H1 (cell line): Measurements from ENCODE around the gene SND1. TPM values are rescaled to one million over a fixed set of nuclear protein-coding genes. Genes with fewer than 3 reads are reported as not detected.

Experiments
- CTCF ChIA-PET: fragments of 300-600 bp; sonication (Branson Sonifier 250); formaldehyde crosslinking; loops from one replicate; lab custom pipeline; 2021; ENCODE audit not compliant: partially characterized antibody; lab: Charles Lee
- POLR2A ChIA-PET: fragments of 300-600 bp; sonication (Branson Sonifier 250); formaldehyde crosslinking; loops from one replicate; lab custom pipeline; 2021; ENCODE audit warnings: inconsistent platforms; ENCODE audit not compliant: partially characterized antibody; lab: Charles Lee
- DNase-seq, 2 experiments: peaks; one replicate each; pipeline versions ENCODE4 v3.0.0 to v3.0.0-alpha.2; 2010 to 2022; ENCODE audit warnings: low spot score in 2 of 2, low read depth in 1 of 2, mixed read lengths in 1 of 2
- FAIRE-seq: peaks from 2 replicates; lab custom pipeline; 2011; peaks lifted over from hg19 to GRCh38; lab: Jason Lieb, UNC
- H2AFZ ChIP-seq: 2 replicates; pipeline ENCODE4 v1.8.1; 2012; ENCODE audit warnings: low read length, inconsistent platforms
- H2AK5ac ChIP-seq: 2 replicates; pipeline ENCODE4 v1.6.1; 2013; ENCODE audit warnings: low read depth, low read length
- H2BK120ac ChIP-seq: replicated peaks from 2 replicates; pipeline ENCODE3; 2013; ENCODE audit warnings: low read depth, low read length, inconsistent platforms
- H2BK12ac ChIP-seq: 2 replicates; pipeline ENCODE4 v1.6.1; 2013; ENCODE audit warnings: low read depth, low read length
- H2BK15ac ChIP-seq: 2 replicates; pipeline ENCODE4 v1.6.1; 2013; ENCODE audit warnings: low read length
- H2BK20ac ChIP-seq: 2 replicates; pipeline ENCODE4 v1.6.1; 2013; ENCODE audit warnings: low read length
- H2BK5ac ChIP-seq: 2 replicates; pipeline ENCODE4 v1.6.1; 2013; ENCODE audit warnings: low read depth, low read length
- H3K14ac ChIP-seq: 2 replicates; pipeline ENCODE4 v1.6.1; 2013; ENCODE audit warnings: inconsistent platforms; ENCODE audit not compliant: insufficient read length
- H3K18ac ChIP-seq: 2 replicates; pipeline ENCODE4 v1.6.1; 2013; ENCODE audit warnings: low read length; ENCODE audit errors: extremely low read depth
- H3K23ac ChIP-seq: 2 replicates; pipeline ENCODE4 v1.6.1; 2013; ENCODE audit warnings: inconsistent platforms; ENCODE audit not compliant: insufficient read length
- H3K23me2 ChIP-seq: 2 replicates; pipeline ENCODE4 v1.6.1; 2013; ENCODE audit warnings: low read depth, low read length
- H3K27ac ChIP-seq: 2 replicates; pipeline ENCODE4 v1.6.1; 2011; ENCODE audit warnings: low read depth, low read length, inconsistent platforms
- H3K27me3 ChIP-seq, 4 experiments: replicated peaks in 1 of 4; 1 replicate in 1 of 4; 2 replicates in 3 of 4; pipeline versions ENCODE4 v1.6.1 to v1.8.1; 2011 to 2013; ENCODE audit warnings: low read length in 3 of 4, mild to moderate bottlenecking in 3 of 4, inconsistent platforms in 2 of 4, mixed read lengths in 2 of 4, moderate library complexity in 1 of 4; ENCODE audit not compliant: control insufficient read depth in 3 of 4, insufficient read depth in 3 of 4; ENCODE audit errors: extremely low read depth in 1 of 4
- H3K36me3 ChIP-seq, 4 experiments: 2 replicates each; pipeline versions ENCODE4 v1.6.1 to v1.8.1; 2011 to 2013; ENCODE audit warnings: mild to moderate bottlenecking in 4 of 4, low read length in 3 of 4, moderate library complexity in 2 of 4, control low read depth in 1 of 4, inconsistent platforms in 1 of 4; ENCODE audit not compliant: insufficient read depth in 4 of 4, control insufficient read depth in 2 of 4
- H3K4ac ChIP-seq: replicated peaks from 2 replicates; pipeline ENCODE3; 2013; ENCODE audit warnings: low read length, low read depth, mixed read lengths, inconsistent platforms; ENCODE audit not compliant: insufficient read length
- H3K4me1 ChIP-seq, 4 experiments: replicated peaks in 1 of 4; 1 replicate in 1 of 4; 2 replicates in 3 of 4; pipeline versions ENCODE4 v1.6.1 to v1.8.1; 2011 to 2013; ENCODE audit warnings: low read length in 3 of 4, inconsistent platforms in 2 of 4, mixed read lengths in 1 of 4; ENCODE audit not compliant: insufficient read depth in 4 of 4, control insufficient read depth in 3 of 4
- H3K4me2 ChIP-seq, 2 experiments: 2 replicates each; pipeline versions ENCODE4 v1.6.1 to v1.8.1; 2011 to 2013; ENCODE audit warnings: low read depth in 2 of 2, low read length in 2 of 2, control low read depth in 1 of 2, inconsistent platforms in 1 of 2, mild to moderate bottlenecking in 1 of 2; ENCODE audit not compliant: insufficient read depth in 1 of 2
- H3K4me3 ChIP-seq, 4 experiments: fragments of 200-600, 300-600 bp in 1 of 4; sonication (generic), shearing (Covaris generic), sonication (Bioruptor Twin) in 1 of 4; 2 replicates each; pipeline versions ENCODE4 v1.5.1 to v1.8.1; 2011 to 2016; ENCODE audit warnings: low read length in 4 of 4, low read depth in 3 of 4, control low read depth in 2 of 4, inconsistent platforms in 2 of 4, mild to moderate bottlenecking in 2 of 4, mixed read lengths in 1 of 4, moderate library complexity in 1 of 4; ENCODE audit not compliant: insufficient read depth in 2 of 4; ENCODE audit errors: extremely low read depth in 1 of 4
- H3K56ac ChIP-seq: replicated peaks from 2 replicates; pipeline ENCODE3; 2013; ENCODE audit warnings: low read depth, mild to moderate bottlenecking, mixed read lengths, low read length, inconsistent platforms; ENCODE audit not compliant: insufficient read length
- H3K79me1 ChIP-seq: 2 replicates; pipeline ENCODE4 v1.6.1; 2013; ENCODE audit warnings: low read depth, low read length, control low read depth
- H3K79me2 ChIP-seq, 2 experiments: 2 replicates each; pipeline versions ENCODE4 v1.6.1 to v1.8.1; 2012 to 2013; ENCODE audit warnings: low read length in 2 of 2, mild to moderate bottlenecking in 2 of 2, inconsistent platforms in 1 of 2; ENCODE audit not compliant: insufficient read depth in 2 of 2, control insufficient read depth in 1 of 2
- H3K9ac ChIP-seq, 4 experiments: replicated peaks in 1 of 4; 1 replicate in 1 of 4; 2 replicates in 3 of 4; pipeline versions ENCODE4 v1.6.1 to v1.8.1; 2011 to 2013; ENCODE audit warnings: low read depth in 3 of 4, low read length in 3 of 4, control low read depth in 2 of 4, mild to moderate bottlenecking in 2 of 4, moderate library complexity in 2 of 4, inconsistent platforms in 1 of 4; ENCODE audit errors: extremely low read depth in 1 of 4
- H3K9me3 ChIP-seq, 2 experiments: 2 replicates each; pipeline versions ENCODE4 v1.6.1 to v1.8.1; 2012 to 2013; ENCODE audit warnings: mild to moderate bottlenecking in 2 of 2, moderate library complexity in 2 of 2, control low read depth in 1 of 2, inconsistent platforms in 1 of 2, low read depth in 1 of 2, low read length in 1 of 2, mixed read lengths in 1 of 2; ENCODE audit not compliant: insufficient read depth in 2 of 2
- H4K20me1 ChIP-seq, 2 experiments: replicated peaks in 1 of 2; 2 replicates each; pipeline versions ENCODE3 to v1.8.1; 2011 to 2013; ENCODE audit warnings: inconsistent platforms in 2 of 2, low read length in 2 of 2, mild to moderate bottlenecking in 1 of 2; ENCODE audit not compliant: insufficient read depth in 2 of 2, control insufficient read depth in 1 of 2
- H4K5ac ChIP-seq: 2 replicates; pipeline ENCODE4 v1.6.1; 2013; ENCODE audit warnings: low read length, low read depth, mixed read lengths, inconsistent platforms; ENCODE audit not compliant: insufficient read length
- H4K8ac ChIP-seq: 2 replicates; pipeline ENCODE4 v1.8.0; 2013; ENCODE audit warnings: mild to moderate bottlenecking, moderate library complexity, low read length, inconsistent platforms; ENCODE audit not compliant: insufficient read depth; ENCODE audit errors: extremely low read depth
- H4K91ac ChIP-seq: replicated peaks from 2 replicates; pipeline ENCODE3; 2013; ENCODE audit warnings: low read length, mixed read lengths, inconsistent platforms; ENCODE audit not compliant: insufficient read length
- MAFK ChIP-seq: IDR thresholded peaks from 2 replicates; pipeline ENCODE4 v1.6.1; 2012; ENCODE audit warnings: low read depth, mild to moderate bottlenecking, improper control_type of control experiment, low read length
- WGBS, 2 experiments: shearing (Covaris generic) in 1 of 2; methylation state at CpG; one replicate each; pipeline versions ENCODE4 v1.1.6 to v1.1.7; 2013 to 2015; ENCODE audit warnings: low lambda C conversion rate in 2 of 2, mixed read lengths in 2 of 2, inconsistent platforms in 1 of 2, low coverage in 1 of 2, missing lambda C conversion rate in 1 of 2; ENCODE audit not compliant: insufficient replicate concordance in 2 of 2, insufficient coverage in 1 of 2, insufficient read length in 1 of 2; ENCODE audit errors: extremely low coverage in 1 of 2, missing lambda C conversion rate in 1 of 2; 5-methylcytosine and 5-hydroxymethylcytosine counted together
- polyA plus RNA-seq, 7 experiments: library from polyadenylated mRNA; depleted of rRNA in 3 of 7; stranded (reverse) in 5 of 7; unstranded in 2 of 7; fragments of >200 nt in 5 of 7; fragments of 200-250 nt in 2 of 7; gene quantifications; 1 replicate in 5 of 7; 2 replicates in 1 of 7; 4 replicates in 1 of 7; pipeline versions ENCODE4 v1.2.1 to v1.2.3, GENCODE V29; 2011 to 2013; ENCODE audit warnings: missing spikeins in 2 of 7, mixed read lengths in 2 of 7
- total RNA-seq: library from RNA; stranded (reverse); fragmentation: NEBNext Ultra II Directional; extraction: Animal tissue kit (Norgen Biotek cat#: 25700); gene quantifications from 2 replicates; pipeline ENCODE4 v1.2.1, GENCODE V29; 2021

The SND1 gene
- total and polyA plus RNA-seq, 2 of the 8 experiments (the other 6 are each of a cell fraction or from before 2014, with no cell fraction given): 122 to 290 TPM

DNA sequence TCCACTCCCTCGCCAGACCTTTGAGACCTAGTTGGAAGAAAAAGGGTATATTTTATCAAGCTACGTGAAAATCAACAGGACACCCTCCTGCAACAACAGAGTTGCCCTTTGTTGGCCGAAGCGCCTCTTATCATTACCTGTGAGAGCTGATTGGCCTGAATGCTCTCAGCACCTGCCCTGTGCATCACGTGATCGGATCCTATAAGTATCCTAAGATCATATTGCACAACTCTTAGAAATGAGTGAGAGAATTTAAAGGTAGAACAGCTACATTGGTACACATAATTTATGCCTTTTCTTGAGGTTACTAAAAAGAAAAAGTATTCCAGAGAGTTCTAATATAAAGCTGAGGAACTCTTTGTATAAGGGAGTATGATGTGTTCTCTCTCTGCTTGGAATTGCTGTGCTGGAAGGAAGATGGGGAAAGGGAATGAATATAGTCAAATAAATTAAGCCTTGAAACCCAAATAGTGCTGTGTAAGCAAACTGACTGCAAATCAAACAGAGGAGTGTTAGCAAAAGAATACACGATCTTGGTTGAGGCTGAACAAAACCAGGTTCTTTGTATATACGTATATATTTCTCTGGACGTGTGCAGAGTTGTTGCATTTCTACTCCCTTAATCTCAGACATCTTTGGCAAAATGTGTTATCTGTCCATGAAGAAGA, 309.9 kb downstream of the SND1 start:
- Histone ChIP-seq H4K5ac (no peak overlapping the region), H3K36me3 (peaks cover 0 to 4% (median 1%) of the 10 kb centered on the region in 4 experiments; a peak in 3 of 8 replicates), H3K4me2 (no peak overlapping the region), H4K20me1 (no peaks in the 10 kb centered on the region), H2AK5ac (no peak overlapping the region), H3K27ac (no peak overlapping the region), H3K9ac (no peak overlapping the region), H3K23ac (no peak overlapping the region), H2BK20ac (no peak overlapping the region), H3K79me1 (peaks cover 3% of the 10 kb centered on the region; the same call in 1 of the 2 replicates), H3K4me3 (no peak overlapping the region), H3K18ac (no peak overlapping the region), H4K91ac (no peak overlapping the region), H3K9me3 (no peaks in the 10 kb centered on the region), H2BK5ac (no peak overlapping the region), H3K4me1 (no peaks in the 10 kb centered on the region; a peak in 1 of 7 replicates), H3K27me3 (no peaks in the 10 kb centered on the region), H3K79me2 (peaks cover 0 to 3% of the 10 kb centered on the region in 2 experiments; a peak in 2 of 4 replicates), H2BK120ac (no peak overlapping the region), H3K23me2 (no peaks in the 10 kb centered on the region), H3K4ac (no peak overlapping the region), H4K8ac (no peak overlapping the region), H3K14ac (no peak overlapping the region), H2AFZ (no peak overlapping the region), H3K56ac (no peak overlapping the region), H2BK15ac (no peak overlapping the region), H2BK12ac (no peak overlapping the region)
- DNase-seq (no peak), FAIRE-seq (no peak)
- WGBS, 2 experiments: 90% methylated on average over 9 of the region's 9 CpGs; no CpG with 5 or more reads in 1 of the 2 experiments
- POLR2A ChIA-PET: interaction anchor here (0.6 to 1.2 kb wide), 2 partner anchors 10 to 127 kb away, joined by 3 to 4 read pairs; no protein-coding TSS in a partner anchor
- CTCF ChIA-PET: interaction anchor here (0.6 to 2.5 kb wide), 9 partner anchors 7 to 96 kb away, joined by 3 to 7 read pairs (median 3); no protein-coding TSS in a partner anchor
- 0 out of 2 replicates have a peak, but pooled peaks have one; percentile 27 for TF ChIP-seq MAFK
